Keratinocyte (primary cell): ENCODE data around the gene SLC13A3. TPM values are rescaled to one million over a fixed set of nuclear protein-coding genes. Genes with fewer than 3 reads are reported as not detected.

ENCODE experiments used
- DNase-seq: peaks from one replicate; pipeline ENCODE4 v3.0.0-alpha.2; 2011; ENCODE audit warnings: low read depth, missing footprints, low spot score
- FAIRE-seq: peaks from 2 replicates; lab custom pipeline; 2011; peaks lifted over from hg19 to GRCh38; lab: Jason Lieb, UNC
- H2AFZ ChIP-seq: 2 replicates; pipeline ENCODE4 v1.6.0; 2012; ENCODE audit warnings: low read length, control low read depth, inconsistent platforms; ENCODE audit not compliant: control insufficient read depth
- H3K27ac ChIP-seq: 2 replicates; pipeline ENCODE4 v1.5.1; 2011; ENCODE audit warnings: low read length; ENCODE audit not compliant: control insufficient read depth, insufficient read depth
- H3K27me3 ChIP-seq: 3 replicates; pipeline ENCODE4 v1.6.0; 2011; ENCODE audit warnings: low read length; ENCODE audit not compliant: control insufficient read depth, insufficient read depth; ENCODE audit errors: extremely low read depth
- H3K36me3 ChIP-seq, 2 experiments: 2 replicates in 1 of 2; 3 replicates in 1 of 2; pipeline ENCODE4 v1.5.1; 2011; ENCODE audit warnings: low read length in 2 of 2, mild to moderate bottlenecking in 1 of 2; ENCODE audit not compliant: control insufficient read depth in 2 of 2, insufficient read depth in 2 of 2; ENCODE audit errors: extremely low read depth in 1 of 2
- H3K4me1 ChIP-seq: 3 replicates; pipeline ENCODE4 v1.5.1; 2011; ENCODE audit warnings: low read length; ENCODE audit not compliant: control insufficient read depth, insufficient read depth; ENCODE audit errors: extremely low read depth
- H3K4me2 ChIP-seq: 3 replicates; pipeline ENCODE4 v1.6.0; 2011; ENCODE audit warnings: low read depth, low read length; ENCODE audit not compliant: control insufficient read depth, insufficient read depth; ENCODE audit errors: extremely low read depth
- H3K4me3 ChIP-seq, 3 experiments: fragments of 200-600 bp in 1 of 3; sonication (generic) in 1 of 3; 2 replicates in 2 of 3; 3 replicates in 1 of 3; pipeline ENCODE4 v1.5.1; 2011 to 2016; ENCODE audit warnings: low read length in 3 of 3, mild to moderate bottlenecking in 3 of 3, control low read depth in 2 of 3, inconsistent platforms in 1 of 3, low read depth in 1 of 3, mixed read lengths in 1 of 3, mixed run types in 1 of 3, moderate library complexity in 1 of 3; ENCODE audit not compliant: control insufficient read depth in 2 of 3, insufficient read depth in 2 of 3; ENCODE audit errors: extremely low read depth in 1 of 3
- H3K79me2 ChIP-seq: 2 replicates; pipeline ENCODE4 v1.6.0; 2012; ENCODE audit warnings: low read length; ENCODE audit not compliant: control insufficient read depth, insufficient read depth
- H3K9ac ChIP-seq: 3 replicates; pipeline ENCODE4 v1.6.0; 2011; ENCODE audit warnings: low read length; ENCODE audit not compliant: control insufficient read depth, insufficient read depth; ENCODE audit errors: extremely low read depth
- H3K9me1 ChIP-seq: 3 replicates; pipeline ENCODE4 v1.6.0; 2011; ENCODE audit warnings: low read length; ENCODE audit not compliant: control insufficient read depth, insufficient read depth; ENCODE audit errors: extremely low read depth
- H3K9me3 ChIP-seq: 2 replicates; pipeline ENCODE4 v1.5.1; 2012; ENCODE audit warnings: low read depth, low read length; ENCODE audit not compliant: control insufficient read depth
- H4K20me1 ChIP-seq: 3 replicates; pipeline ENCODE4 v1.6.0; 2011; ENCODE audit warnings: low read length; ENCODE audit not compliant: control insufficient read depth, insufficient read depth; ENCODE audit errors: extremely low read depth
- CTCF ChIP-seq, 3 experiments: IDR thresholded peaks in 1 of 3; conservative IDR thresholded peaks in 1 of 3; optimal IDR thresholded peaks in 1 of 3; 2 replicates in 2 of 3; 3 replicates in 1 of 3; pipeline versions ENCODE3 to v1.5.1; 2011; ENCODE audit warnings: low read length in 3 of 3, mild to moderate bottlenecking in 3 of 3, moderate library complexity in 2 of 3, control low read depth in 1 of 3, inconsistent platforms in 1 of 3; ENCODE audit not compliant: insufficient read depth in 2 of 3; ENCODE audit errors: extremely low read depth in 1 of 3
- EZH2 ChIP-seq: IDR thresholded peaks from one replicate; pipeline ENCODE4 v1.6.1; 2012; ENCODE audit warnings: inconsistent platforms, mild to moderate bottlenecking, low read length, moderate library complexity
- dilution Hi-C: fragments of 300-500 bp; cut with MboI; formaldehyde crosslinking; loops from one replicate; pipeline ENCODE4 v1.7.0; 2020; ENCODE audit warnings: low sequenced_read_pairs; ENCODE audit not compliant: extremely low pct_ligation_motif_present
- polyA plus RNA-seq, 5 experiments: library from polyadenylated mRNA; depleted of rRNA in 3 of 5; stranded (reverse) in 3 of 5; stranded (forward) in 1 of 5; unstranded in 1 of 5; fragments of >200 nt; gene quantifications; 1 replicate in 1 of 5; 2 replicates in 3 of 5; 3 replicates in 1 of 5; pipeline versions ENCODE4 v1.2.1 to v1.2.3, GENCODE V29; 2011 to 2012; ENCODE audit warnings: missing spikeins in 2 of 5, low read depth in 1 of 5, low replicate concordance in 1 of 5

The SLC13A3 gene
- polyA plus RNA-seq, 1 donor (not counting 4 experiments of a cell fraction or from before 2014, with no cell fraction given), result 4.5 TPM

GRCh38 chr20:46660487-46660886, 9.2 kb upstream of the SLC13A3 start:
- no peak for FAIRE-seq
- H3K27ac ChIP-seq, result no peak overlapping the region
- no peak overlapping the region for H3K9ac ChIP-seq
- H3K9me1 ChIP-seq, result no peaks in the 10 kb centered on the region
- no peak for TF ChIP-seq EZH2
- no peaks in the 10 kb centered on the region for H3K9me3 ChIP-seq
- H3K4me2 ChIP-seq, result no peak overlapping the region
- no peak overlapping the region for H2AFZ ChIP-seq
- no peak for DNase-seq
- H3K4me3 ChIP-seq, result no peak overlapping the region
- dilution Hi-C loops, result no loop called here
- H3K4me1 ChIP-seq, result no peaks in the 10 kb centered on the region
- no peaks in the 10 kb centered on the region for H3K79me2 ChIP-seq
- H3K27me3 ChIP-seq, result no peaks in the 10 kb centered on the region
- no peaks in the 10 kb centered on the region for H3K36me3 ChIP-seq
- no peaks in the 10 kb centered on the region for H4K20me1 ChIP-seq

- no peaks in the 10 kb centered on the region for H3K4me1 ChIP-seq
- dilution Hi-C loops, result no loop called here
- no peaks in the 10 kb centered on the region for H3K79me2 ChIP-seq
- H3K9me1 ChIP-seq, result no peaks in the 10 kb centered on the region
- H3K9ac ChIP-seq, result no peak overlapping the region
- H3K4me2 ChIP-seq, result no peak overlapping the region
- H4K20me1 ChIP-seq, result no peaks in the 10 kb centered on the region
- FAIRE-seq (no peak), DNase-seq (no peak)
- no peaks in the 10 kb centered on the region for H3K9me3 ChIP-seq
- TF ChIP-seq CTCF (optimal IDR thresholded peaks at IDR 0.05 in 1 of 3, IDR thresholded peaks at IDR 0.05 in 1 of 3, conservative IDR thresholded peaks at IDR 0.05 in 1 of 3; ENCODE audit: extremely low read depth in 1 of 3, insufficient read depth in 2 of 3, low read length in 3 of 3) (no peak), EZH2 (no peak)
- H3K27ac ChIP-seq, result no peak overlapping the region
- H3K36me3 ChIP-seq, result no peaks in the 10 kb centered on the region
- no peaks in the 10 kb centered on the region for H3K27me3 ChIP-seq
- H2AFZ ChIP-seq, result no peak overlapping the region
- no peak overlapping the region for H3K4me3 ChIP-seq
Observed at GRCh38 chr20:46657618-46658017, 6.4 kb upstream of the SLC13A3 start.

GRCh38 chr20:46657137-46657536, 5.9 kb upstream of the SLC13A3 start:
- Histone ChIP-seq H3K4me3 (no peak overlapping the region), H4K20me1 (no peaks in the 10 kb centered on the region), H3K9me3 (no peaks in the 10 kb centered on the region), H3K9me1 (no peaks in the 10 kb centered on the region), H3K4me1 (no peaks in the 10 kb centered on the region), H3K27me3 (no peaks in the 10 kb centered on the region), H3K4me2 (no peak overlapping the region), H3K36me3 (no peaks in the 10 kb centered on the region), H3K9ac (no peak overlapping the region), H2AFZ (no peak overlapping the region), H3K79me2 (no peaks in the 10 kb centered on the region), H3K27ac (no peak overlapping the region)
- FAIRE-seq, result no peak
- DNase-seq, result no peak
- no peak for TF ChIP-seq CTCF (optimal IDR thresholded peaks at IDR 0.05 in 1 of 3, IDR thresholded peaks at IDR 0.05 in 1 of 3, conservative IDR thresholded peaks at IDR 0.05 in 1 of 3; ENCODE audit: extremely low read depth in 1 of 3, insufficient read depth in 2 of 3, low read length in 3 of 3)
- TF ChIP-seq EZH2, result no peak
- dilution Hi-C loops, result no loop called here
